NCI-H1092 treated with DMSO at 0.1 percent for 48 hours (cell line): ENCODE measurements around the gene ZNF565.
"Not testable (repeated sequence)": the region's sequence is repeated elsewhere in the genome, so short reads cannot be mapped to it uniquely, and the experiment has no call there.

Experiments
- DNase-seq: peaks from one replicate; lab custom pipeline; 2025; lab: John Stamatoyannopoulos, UW

Gene ZNF565

GRCh38 chr19:36150586-36150985 lies 63.9 kb downstream of the ZNF565 start:
- no peak for DNase-seq

DNA sequence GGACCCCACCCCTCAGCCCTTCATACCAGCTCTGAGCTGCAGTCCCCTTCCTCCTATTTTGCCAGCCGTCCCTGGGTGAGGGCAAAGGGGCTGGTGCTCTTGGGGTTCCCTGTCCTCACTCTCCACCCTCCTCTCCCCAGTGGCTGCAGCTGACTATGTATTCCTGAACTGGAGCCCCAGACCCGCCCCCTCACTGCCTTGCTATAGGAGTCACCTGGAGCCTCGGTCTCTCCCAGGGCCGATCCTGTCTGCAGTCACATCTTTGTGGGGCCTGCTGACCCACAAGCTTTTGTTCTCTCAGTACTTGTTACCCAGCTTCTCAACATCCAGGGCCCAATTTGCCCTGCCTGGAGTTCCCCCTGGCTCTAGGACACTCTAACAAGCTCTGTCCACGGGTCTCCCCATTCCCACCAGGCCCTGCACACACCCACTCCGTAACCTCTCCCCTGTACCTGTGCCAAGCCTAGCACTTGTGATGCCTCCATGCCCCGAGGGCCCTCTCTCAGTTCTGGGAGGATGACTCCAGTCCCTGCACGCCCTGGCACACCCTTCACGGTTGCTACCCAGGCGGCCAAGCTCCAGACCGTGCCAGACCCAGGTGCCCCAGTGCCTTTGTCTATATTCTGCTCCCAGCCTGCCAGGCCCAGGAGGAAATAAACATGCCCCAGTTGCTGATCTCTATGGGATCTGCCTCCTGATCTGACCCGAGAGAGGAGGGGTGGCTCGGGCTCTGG lies 64.6 kb downstream of the ZNF565 start:
- DNase-seq: no peak

GRCh38 chr19:36144624-36145023 lies 69.8 kb downstream of the ZNF565 start:
- DNase-seq: no peak

DNA sequence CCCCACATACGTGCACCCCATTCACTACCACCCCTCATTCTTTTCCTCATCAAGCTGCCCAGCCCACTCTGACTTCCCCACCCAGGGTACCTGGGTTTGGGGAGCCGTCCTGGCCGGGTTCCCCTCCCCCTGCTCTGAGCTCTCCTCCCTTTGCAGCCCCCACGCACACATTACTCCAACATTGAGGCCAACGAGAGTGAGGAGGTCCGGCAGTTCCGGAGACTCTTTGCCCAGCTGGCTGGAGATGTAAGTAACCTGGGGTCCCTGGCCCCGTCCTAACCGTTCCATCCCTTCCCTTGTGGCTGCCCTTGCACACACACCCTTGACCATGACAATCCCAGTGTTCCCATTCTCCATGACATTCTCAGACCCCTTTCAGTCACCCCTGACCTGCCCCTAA lies 72.0 kb downstream of the ZNF565 start:
- DNase-seq: no peak

GRCh38 chr19:36142046-36142445 lies 72.4 kb downstream of the ZNF565 start:
- DNase-seq: no peak

DNA sequence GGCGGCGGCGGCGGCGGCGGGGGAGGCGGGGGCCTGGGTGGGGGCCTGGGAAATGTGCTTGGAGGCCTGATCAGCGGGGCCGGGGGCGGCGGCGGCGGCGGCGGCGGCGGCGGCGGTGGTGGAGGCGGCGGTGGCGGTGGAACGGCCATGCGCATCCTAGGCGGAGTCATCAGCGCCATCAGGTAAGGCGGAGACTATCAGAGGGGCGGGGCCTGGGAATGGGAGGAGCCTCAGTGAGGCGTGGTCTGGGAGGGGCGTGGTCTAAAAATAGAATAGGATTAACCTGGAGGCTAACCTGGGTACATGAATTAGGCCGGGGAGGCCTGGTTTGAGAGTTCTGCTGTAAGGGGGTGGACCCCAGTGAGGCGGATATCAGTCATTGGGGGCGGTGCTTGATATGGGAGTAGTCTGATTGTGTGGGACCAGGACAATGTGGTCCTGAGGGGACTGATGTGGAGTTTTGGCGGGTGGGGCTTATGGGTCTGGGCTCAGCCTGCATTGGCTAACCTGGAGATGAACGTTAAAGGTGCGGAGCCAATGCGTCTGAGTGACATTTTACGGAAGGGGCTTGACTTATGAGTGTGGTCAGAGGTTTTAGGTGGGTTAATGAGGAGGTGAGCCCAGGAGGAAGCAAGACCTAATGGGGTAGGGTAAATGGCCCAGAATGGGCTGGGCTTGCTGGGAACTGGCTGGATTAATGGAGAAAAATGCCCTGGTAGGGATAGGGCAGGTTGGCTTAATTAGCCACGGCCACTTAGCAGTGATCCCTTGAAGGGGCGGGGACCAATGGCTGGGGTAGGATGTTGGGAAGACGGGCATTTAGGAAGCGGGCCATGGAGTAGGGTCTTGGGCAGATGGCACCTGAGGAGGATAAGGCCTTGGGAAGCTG lies 73.2 kb downstream of the ZNF565 start:
- peak; percentile 70 for DNase-seq

DNA sequence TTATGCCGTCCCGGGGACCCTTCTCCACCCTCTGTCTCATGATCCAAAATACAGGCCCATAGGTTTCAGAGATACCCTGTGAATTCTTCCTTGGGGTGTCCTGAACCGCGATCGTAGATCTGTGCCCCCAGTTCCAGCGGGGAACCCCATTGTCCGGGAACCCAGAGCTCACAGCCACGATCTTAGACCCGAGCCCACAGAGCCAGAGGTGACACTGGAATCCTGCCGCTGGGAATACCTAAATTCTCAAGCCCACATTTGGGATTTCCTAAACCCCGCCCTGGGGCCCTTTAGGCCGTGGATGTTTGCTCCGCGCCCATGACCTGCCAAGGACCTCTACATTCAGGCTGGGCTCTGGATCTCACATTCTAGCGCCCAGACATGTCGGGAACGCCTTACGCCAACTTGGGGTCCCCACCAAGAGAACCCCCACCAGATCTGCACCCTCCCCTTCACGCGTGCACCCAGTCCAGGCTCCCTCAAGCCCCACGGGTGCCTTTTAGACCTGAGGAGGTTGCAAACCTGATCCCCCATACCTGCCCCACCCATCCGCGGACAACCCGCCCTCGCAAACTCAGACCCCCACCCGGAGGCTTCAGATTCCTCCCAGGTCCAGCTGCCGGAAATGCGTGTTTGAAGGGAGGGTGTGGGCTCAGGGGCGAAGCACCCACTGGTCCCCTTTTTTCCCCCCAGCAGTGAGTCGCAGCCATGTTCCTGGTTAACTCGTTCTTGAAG lies 74.0 kb downstream of the ZNF565 start:
- DNase-seq: peak; percentile 70

DNA sequence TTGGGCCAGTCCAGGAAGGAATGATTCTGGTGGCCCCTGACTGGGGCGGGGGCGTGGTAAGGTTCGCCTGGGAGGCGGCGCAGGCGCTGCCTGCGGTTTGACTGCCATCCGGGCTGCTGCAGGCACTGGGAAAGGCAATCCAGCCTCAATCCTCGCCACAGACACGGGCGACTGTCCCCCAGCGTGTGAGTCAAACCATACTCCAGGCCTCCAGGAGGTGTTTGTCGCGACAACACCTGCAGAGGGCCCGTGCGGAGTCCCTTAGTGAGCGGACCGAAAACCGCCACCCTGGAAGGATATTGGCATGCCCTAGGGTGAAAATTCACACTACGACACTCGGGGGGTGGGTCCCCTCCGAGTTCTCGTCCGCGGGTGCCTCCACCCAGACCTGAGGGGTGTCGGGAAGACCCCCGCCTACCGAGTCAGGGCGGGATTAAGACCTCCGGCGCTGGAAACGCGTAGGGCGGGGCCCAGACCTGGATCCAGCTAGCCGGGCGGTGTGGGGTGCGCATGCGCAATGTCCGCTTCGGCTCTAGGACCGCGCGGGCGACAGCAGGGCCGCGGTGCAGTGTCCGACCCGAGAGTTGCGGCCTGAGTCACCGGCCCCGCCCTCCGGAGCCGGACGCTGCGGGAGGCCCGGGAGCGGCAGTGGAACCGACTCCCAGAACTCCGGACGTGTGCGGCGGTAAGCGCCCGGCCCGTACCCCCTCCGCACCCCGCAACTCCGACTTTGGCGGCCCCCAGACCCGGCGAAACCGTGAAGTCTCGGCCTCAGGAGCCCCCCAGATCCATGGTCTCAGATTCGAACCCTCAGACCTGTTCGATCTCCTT lies 74.8 kb downstream of the ZNF565 start, which contains the start of gene CAPNS1:
Gene CAPNS1 (plus strand): TSS at position 594 of the 831 bp plus-strand sequence. CDS start 946 bp downstream, outside the sequence.
- DNase-seq: peak; percentile 86

- DNase-seq: no peak
Measured at GRCh38 chr19:36139120-36139472, 75.4 kb downstream of the ZNF565 start.

GRCh38 chr19:36136964-36137686 lies 77.3 kb downstream of the ZNF565 start:
- peak; percentile 42 for DNase-seq

GRCh38 chr19:36134867-36135266 lies 79.6 kb downstream of the ZNF565 start:
- DNase-seq: not testable (repeated sequence)
